AG09309 (cell line): ENCODE measurements around the gene TGM2.
"Not testable (repeated sequence)": the region's sequence is repeated elsewhere in the genome, so short reads cannot be mapped to it uniquely, and the experiment has no call there.

Source experiments
- DNase-seq: peaks from one replicate; pipeline ENCODE4 v3.0.0-alpha.2; 2010; ENCODE audit warnings: low read depth
- H3K4me3 ChIP-seq: 2 replicates; pipeline ENCODE4 v1.5.1; 2011; ENCODE audit warnings: mild to moderate bottlenecking, low read depth, low read length, moderate library complexity; ENCODE audit not compliant: control insufficient read depth
- TF ChIP-seq, protein P1 (sequence below): IDR thresholded peaks from 2 replicates; pipeline ENCODE4 v1.5.1; 2011; ENCODE audit warnings: mild to moderate bottlenecking, low read depth, low read length, inconsistent platforms; ENCODE audit not compliant: insufficient read depth, control insufficient read depth; ENCODE audit errors: missing control alignments

TGM2 gene

GRCh38 chr20:38108986-38109541 is 56.0 kb downstream of the TGM2 start:
- DNase-seq, result no peak
- TF ChIP-seq, protein P1, sequence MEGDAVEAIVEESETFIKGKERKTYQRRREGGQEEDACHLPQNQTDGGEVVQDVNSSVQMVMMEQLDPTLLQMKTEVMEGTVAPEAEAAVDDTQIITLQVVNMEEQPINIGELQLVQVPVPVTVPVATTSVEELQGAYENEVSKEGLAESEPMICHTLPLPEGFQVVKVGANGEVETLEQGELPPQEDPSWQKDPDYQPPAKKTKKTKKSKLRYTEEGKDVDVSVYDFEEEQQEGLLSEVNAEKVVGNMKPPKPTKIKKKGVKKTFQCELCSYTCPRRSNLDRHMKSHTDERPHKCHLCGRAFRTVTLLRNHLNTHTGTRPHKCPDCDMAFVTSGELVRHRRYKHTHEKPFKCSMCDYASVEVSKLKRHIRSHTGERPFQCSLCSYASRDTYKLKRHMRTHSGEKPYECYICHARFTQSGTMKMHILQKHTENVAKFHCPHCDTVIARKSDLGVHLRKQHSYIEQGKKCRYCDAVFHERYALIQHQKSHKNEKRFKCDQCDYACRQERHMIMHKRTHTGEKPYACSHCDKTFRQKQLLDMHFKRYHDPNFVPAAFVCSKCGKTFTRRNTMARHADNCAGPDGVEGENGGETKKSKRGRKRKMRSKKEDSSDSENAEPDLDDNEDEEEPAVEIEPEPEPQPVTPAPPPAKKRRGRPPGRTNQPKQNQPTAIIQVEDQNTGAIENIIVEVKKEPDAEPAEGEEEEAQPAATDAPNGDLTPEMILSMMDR, result no peak
- H3K4me3 ChIP-seq, result no peak overlapping the region

DNA sequence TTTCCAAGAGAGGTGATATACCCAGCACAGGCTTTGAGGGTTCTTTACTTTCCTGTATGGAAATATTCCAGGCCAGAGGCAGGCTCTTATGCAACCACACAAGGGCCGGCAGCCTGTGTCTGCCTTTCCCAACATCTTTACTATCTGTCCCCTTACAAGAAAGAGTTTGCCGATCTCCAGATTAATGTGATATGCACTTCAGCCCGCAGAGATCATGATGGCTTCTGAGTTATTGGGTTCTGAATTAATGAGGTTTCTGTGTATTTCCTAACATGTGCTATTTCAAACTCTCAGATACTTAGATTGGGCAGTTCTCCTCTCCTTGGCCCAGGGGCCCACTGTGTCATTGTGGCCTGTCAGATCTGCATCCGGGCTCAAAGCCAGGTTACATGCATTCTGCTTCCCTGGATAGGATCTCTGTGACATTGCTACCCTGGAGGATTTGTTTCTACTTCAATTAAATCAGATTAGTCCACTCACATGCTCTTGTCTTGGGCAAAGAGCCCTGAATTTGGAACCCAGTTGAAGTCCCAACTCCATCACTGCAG is 56.6 kb downstream of the TGM2 start:
- no peak for DNase-seq
- H3K4me3 ChIP-seq, result no peak overlapping the region
- TF ChIP-seq, protein P1, result no peak

DNA sequence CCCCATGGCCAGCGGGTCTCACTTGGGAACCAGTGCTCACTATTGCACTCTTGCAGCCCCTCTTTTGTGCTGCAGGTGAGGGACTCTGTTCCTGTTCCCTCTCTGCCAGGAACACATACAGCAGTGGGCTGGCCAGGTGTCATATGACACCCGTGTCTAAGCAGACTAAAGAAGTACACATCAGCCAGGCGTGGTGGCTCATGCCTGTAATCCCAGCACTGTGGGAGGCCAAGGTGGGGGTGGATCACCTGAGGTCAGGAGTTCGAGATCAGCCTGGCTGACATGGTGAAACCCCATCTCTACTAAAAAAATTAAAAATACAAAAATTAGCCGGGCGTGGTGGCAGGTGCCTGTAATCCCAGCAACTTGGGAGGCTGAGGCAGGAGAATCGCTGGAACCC is 57.2 kb downstream of the TGM2 start:
- H3K4me3 ChIP-seq, DNase-seq: not testable (repeated sequence)

DNA sequence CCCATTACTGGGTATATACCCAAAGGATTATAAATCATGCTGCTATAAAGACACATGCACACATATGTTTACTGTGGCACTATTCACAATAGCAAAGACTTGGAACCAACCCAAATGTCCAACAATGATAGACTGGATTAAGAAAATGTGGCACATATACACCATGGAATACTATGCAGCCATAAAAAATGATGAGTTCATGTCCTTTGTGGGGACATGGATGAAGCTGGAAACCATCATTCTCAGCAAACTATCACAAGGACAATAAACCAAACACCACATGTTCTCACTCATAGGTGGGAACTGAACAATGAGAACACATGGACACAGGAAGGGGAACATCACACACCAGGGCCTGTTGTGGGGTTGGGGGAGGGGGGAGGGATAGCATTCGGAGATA is 57.7 kb downstream of the TGM2 start:
- H3K4me3 ChIP-seq, DNase-seq: not testable (repeated sequence)

DNA sequence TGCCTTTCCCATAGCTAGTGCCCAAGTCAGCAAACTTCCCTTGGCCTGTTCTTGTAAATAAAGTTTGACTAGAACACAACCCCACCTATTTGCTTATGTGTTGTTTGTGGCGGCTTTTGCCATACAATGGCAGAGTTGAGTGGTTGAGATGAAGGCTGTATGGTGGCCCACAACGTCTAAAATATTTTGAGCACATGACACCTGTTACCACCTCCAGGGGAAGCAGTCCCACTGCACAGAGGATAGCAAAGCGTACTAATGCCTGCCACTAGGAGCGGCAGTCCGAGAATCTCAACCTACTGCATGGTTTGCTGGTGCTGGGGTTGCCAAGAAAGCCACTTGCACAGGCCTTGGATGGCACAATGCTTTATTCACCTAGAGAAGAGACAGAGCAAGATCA is 58.6 kb downstream of the TGM2 start:
- TF ChIP-seq, protein P1, result no peak
- no peak for DNase-seq

GRCh38 chr20:38104285-38104684 is 60.8 kb downstream of the TGM2 start:
- TF ChIP-seq, protein P1, result no peak
- no peak overlapping the region for H3K4me3 ChIP-seq
- no peak for DNase-seq

More for the DNA sequence above, 58.6 kb downstream of the TGM2 start:
- no peak overlapping the region for H3K4me3 ChIP-seq

- not testable (repeated sequence) for H3K4me3 ChIP-seq, DNase-seq
These were observed 62.9 kb downstream of the TGM2 start for GRCh38 chr20:38102206-38102605.

DNA sequence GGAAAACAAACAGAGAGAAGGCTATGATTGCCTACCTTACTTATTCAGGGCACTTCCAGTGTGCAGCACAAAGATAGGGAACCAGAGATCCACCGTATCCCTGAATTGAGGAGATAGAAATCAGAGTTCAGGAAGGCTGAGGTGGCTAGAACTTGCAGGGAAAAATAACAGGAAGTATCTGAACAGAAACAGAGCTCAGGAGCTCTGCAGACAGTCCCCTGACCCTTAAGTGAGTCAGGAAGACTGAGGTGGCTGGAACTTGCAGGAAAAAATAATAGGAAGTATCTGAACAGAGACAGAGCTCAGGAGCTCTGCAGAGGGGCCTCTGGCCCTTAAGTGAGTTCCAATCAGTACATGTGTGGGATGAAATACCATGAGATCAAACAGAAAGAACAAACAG is 66.1 kb downstream of the TGM2 start:
- TF ChIP-seq, protein P1, result no peak
- no peak for DNase-seq
- no peak overlapping the region for H3K4me3 ChIP-seq
